HepG2 (cell line): ENCODE measurements around the gene OPRM1. TPM values are rescaled to one million over a fixed set of nuclear protein-coding genes. Genes with fewer than 3 reads are reported as not detected.

Experiments
- ATAC-seq: fragments of 200-7000 bp; cut with Tn5 transposase; 3 replicates; pipeline ENCODE4 v1.9.1; 2020; ENCODE audit warnings: mild to moderate bottlenecking, moderate library complexity
- BruUV-seq: library from RNA; stranded (reverse); fragments of 400-500 nt; replicated peaks from 2 replicates; lab custom pipeline; 2021; lab: Mats Ljungman, UMichigan
- CTCF ChIA-PET: fragments of 300-600 bp; formaldehyde crosslinking; extraction: SDS; loops from one replicate; lab custom pipeline; 2021; ENCODE audit warnings: low total read pairs, inconsistent platforms, low intra/inter-chr PET ratio; lab: Yijun Ruan, JAX
- POLR2A ChIA-PET: fragments of 350-600 bp; sonication (Branson Sonifier 250); formaldehyde crosslinking; loops from one replicate; lab custom pipeline; 2020; ENCODE audit warnings: antibody characterized with exemption, inconsistent platforms; lab: Yijun Ruan, JAX
- DNase-seq: peaks from one replicate; pipeline ENCODE4 v3.0.0-alpha.2; 2015; ENCODE audit warnings: low spot score
- FAIRE-seq: peaks from 3 replicates; lab custom pipeline; 2011; peaks lifted over from hg19 to GRCh38; lab: Jason Lieb, UNC
- H2AFZ ChIP-seq: one replicate; pipeline ENCODE4 v1.6.1; 2011; ENCODE audit warnings: low read length, inconsistent platforms
- H3K27ac ChIP-seq: fragments of 300-600 bp; 3 replicates; pipeline ENCODE4 v1.8.0; 2011; ENCODE audit warnings: mixed run types, mild to moderate bottlenecking, mixed read lengths, low read length, inconsistent platforms; ENCODE audit not compliant: insufficient read depth; ENCODE audit errors: extremely low read length
- H3K27me3 ChIP-seq, 2 experiments: fragments of 200-600 bp in 1 of 2; 2 replicates in 1 of 2; 3 replicates in 1 of 2; pipeline versions ENCODE4 v1.6.0 to v1.8.0; 2011; ENCODE audit warnings: low read length in 2 of 2, mild to moderate bottlenecking in 2 of 2, moderate library complexity in 2 of 2, inconsistent platforms in 1 of 2; ENCODE audit not compliant: insufficient read depth in 2 of 2, control insufficient read depth in 1 of 2
- H3K36me3 ChIP-seq, 2 experiments: fragments of 200-600 bp in 1 of 2; replicated peaks in 1 of 2; 2 replicates in 1 of 2; 3 replicates in 1 of 2; pipeline versions ENCODE4 v1.5.1 to v1.8.0; 2011; ENCODE audit warnings: low read length in 2 of 2, inconsistent platforms in 1 of 2; ENCODE audit not compliant: insufficient read depth in 2 of 2, control insufficient read depth in 1 of 2
- H3K4me1 ChIP-seq: 2 replicates; pipeline ENCODE4 v1.5.1; 2012; ENCODE audit warnings: low read length, inconsistent platforms; ENCODE audit not compliant: insufficient read depth
- H3K4me2 ChIP-seq: 2 replicates; pipeline ENCODE4 v1.6.0; 2011; ENCODE audit warnings: low read depth, low read length, inconsistent platforms
- H3K4me3 ChIP-seq, 3 experiments: fragments of 200-600 bp in 1 of 3; sonication (generic), shearing (Covaris generic) in 1 of 3; replicated peaks in 1 of 3; 2 replicates each; pipeline ENCODE4 v1.5.1; 2011 to 2016; ENCODE audit warnings: low read length in 3 of 3, inconsistent platforms in 2 of 3, low read depth in 2 of 3, mild to moderate bottlenecking in 2 of 3, control low read depth in 1 of 3, mixed read lengths in 1 of 3; ENCODE audit not compliant: insufficient read depth in 1 of 3
- H3K79me2 ChIP-seq: one replicate; pipeline ENCODE4 v1.6.1; 2011; ENCODE audit warnings: low read length, inconsistent platforms; ENCODE audit not compliant: insufficient read depth
- H3K9ac ChIP-seq: 2 replicates; pipeline ENCODE4 v1.6.0; 2011; ENCODE audit warnings: mild to moderate bottlenecking, low read depth, low read length, inconsistent platforms; ENCODE audit not compliant: insufficient read depth
- H3K9me3 ChIP-seq: 2 replicates; pipeline ENCODE4 v1.5.1; 2012; ENCODE audit warnings: mild to moderate bottlenecking, low read length
- H4K20me1 ChIP-seq: 2 replicates; pipeline ENCODE4 v1.6.0; 2011; ENCODE audit warnings: inconsistent platforms, mild to moderate bottlenecking, low read length, moderate library complexity; ENCODE audit not compliant: insufficient read depth
- GLI4 ChIP-seq: sonication (generic); formaldehyde crosslinking; IDR thresholded peaks from 2 replicates; pipeline ENCODE4 v1.5.1; 2020; ENCODE audit warnings: missing genetic modification reagents, mild to moderate bottlenecking, moderate library complexity, borderline replicate concordance
- HIVEP1 ChIP-seq: sonication (generic); formaldehyde crosslinking; IDR thresholded peaks from 2 replicates; pipeline ENCODE4 v1.4.0; 2020; ENCODE audit warnings: mild to moderate bottlenecking, missing genetic modification reagents
- MTF1 ChIP-seq: sonication (generic); formaldehyde crosslinking; IDR thresholded peaks from 2 replicates; pipeline ENCODE4 v1.5.0; 2020; ENCODE audit warnings: missing genetic modification reagents
- RFXAP ChIP-seq: sonication (generic); formaldehyde crosslinking; IDR thresholded peaks from 2 replicates; pipeline ENCODE4 v1.4.0; 2020; ENCODE audit warnings: missing genetic modification reagents, borderline replicate concordance
- SMC3 ChIP-seq: IDR thresholded peaks from 2 replicates; pipeline ENCODE4 v1.6.1; 2011; ENCODE audit warnings: low read length, improper control_type of control experiment
- STAG1 ChIP-seq: sonication (generic); formaldehyde crosslinking; IDR thresholded peaks from 2 replicates; pipeline ENCODE4 v1.4.0; 2020; ENCODE audit warnings: missing genetic modification reagents
- ZMYM4 ChIP-seq: sonication (generic); formaldehyde crosslinking; IDR thresholded peaks from 2 replicates; pipeline ENCODE4 v1.8.1; 2023; ENCODE audit warnings: mild to moderate bottlenecking, missing genetic modification reagents
- ZNF256 ChIP-seq: sonication (generic); formaldehyde crosslinking; conservative IDR thresholded peaks from 2 replicates; pipeline ENCODE4 v1.4.0; 2020; ENCODE audit warnings: missing genetic modification reagents
- ZSCAN9 ChIP-seq: IDR thresholded peaks from 2 replicates; pipeline ENCODE4 v1.6.1; 2016; ENCODE audit warnings: borderline replicate concordance
- WGBS: methylation state at CpG from one replicate; pipeline ENCODE4 v1.1.6; 2017; ENCODE audit warnings: low lambda C conversion rate; 5-methylcytosine and 5-hydroxymethylcytosine counted together
- in situ Hi-C: cut with HindIII; loops from 2 replicates; pipeline ENCODE4 v1.10.0; 2017; ENCODE audit warnings: low pct_unique_long_range_greater_than_20kb; ENCODE audit not compliant: extremely low pct_ligation_motif_present
- intact Hi-C: fragments of 100-400 bp; cut with micrococcal nuclease; formaldehyde crosslinking; loops from one replicate; pipeline ENCODE4 v1.10.0; 2022; ENCODE audit not compliant: unreplicated experiment
- polyA plus RNA-seq, 8 experiments: library from polyadenylated mRNA; depleted of rRNA in 3 of 8; stranded (reverse) in 7 of 8; unstranded in 1 of 8; fragments of >200 nt; fragmentation: Illumina TruSeq in 4 of 8; extraction: Trizol in 4 of 8; gene quantifications; 2 replicates each; pipeline versions ENCODE4 v1.2.1 to v1.2.3, GENCODE V29; 2011 to 2016; ENCODE audit warnings: low read depth in 4 of 8, missing spikeins in 1 of 8, mixed read lengths in 1 of 8; ENCODE audit not compliant: insufficient read depth in 1 of 8
- total RNA-seq, 5 experiments: library from RNA; depleted of rRNA; stranded (reverse); fragments of >200 nt; fragmentation: Illumina TruSeq; extraction: Trizol; gene quantifications; 2 replicates each; pipeline ENCODE4 v1.2.3, GENCODE V29; 2016; ENCODE audit warnings: low read depth in 1 of 5
- TF ChIP-seq, protein P1 (sequence below): sonication (generic); formaldehyde crosslinking; IDR thresholded peaks from 2 replicates; pipeline ENCODE4 v1.5.0; 2020; ENCODE audit warnings: mild to moderate bottlenecking, missing genetic modification reagents, moderate library complexity
- TF ChIP-seq, protein P2 (sequence below): sonication (generic); formaldehyde crosslinking; IDR thresholded peaks from 2 replicates; pipeline ENCODE4 v1.4.0; 2020; ENCODE audit warnings: missing genetic modification reagents
- TF ChIP-seq, protein P3 (sequence below): sonication (generic); formaldehyde crosslinking; IDR thresholded peaks from 2 replicates; pipeline ENCODE4 v1.5.0; 2020; ENCODE audit warnings: missing genetic modification reagents, mild to moderate bottlenecking, borderline replicate concordance

Gene OPRM1
- total and polyA plus RNA-seq, 2 of the 13 experiments (the other 11 are each of a cell fraction or from before 2014, with no cell fraction given): not detected

DNA sequence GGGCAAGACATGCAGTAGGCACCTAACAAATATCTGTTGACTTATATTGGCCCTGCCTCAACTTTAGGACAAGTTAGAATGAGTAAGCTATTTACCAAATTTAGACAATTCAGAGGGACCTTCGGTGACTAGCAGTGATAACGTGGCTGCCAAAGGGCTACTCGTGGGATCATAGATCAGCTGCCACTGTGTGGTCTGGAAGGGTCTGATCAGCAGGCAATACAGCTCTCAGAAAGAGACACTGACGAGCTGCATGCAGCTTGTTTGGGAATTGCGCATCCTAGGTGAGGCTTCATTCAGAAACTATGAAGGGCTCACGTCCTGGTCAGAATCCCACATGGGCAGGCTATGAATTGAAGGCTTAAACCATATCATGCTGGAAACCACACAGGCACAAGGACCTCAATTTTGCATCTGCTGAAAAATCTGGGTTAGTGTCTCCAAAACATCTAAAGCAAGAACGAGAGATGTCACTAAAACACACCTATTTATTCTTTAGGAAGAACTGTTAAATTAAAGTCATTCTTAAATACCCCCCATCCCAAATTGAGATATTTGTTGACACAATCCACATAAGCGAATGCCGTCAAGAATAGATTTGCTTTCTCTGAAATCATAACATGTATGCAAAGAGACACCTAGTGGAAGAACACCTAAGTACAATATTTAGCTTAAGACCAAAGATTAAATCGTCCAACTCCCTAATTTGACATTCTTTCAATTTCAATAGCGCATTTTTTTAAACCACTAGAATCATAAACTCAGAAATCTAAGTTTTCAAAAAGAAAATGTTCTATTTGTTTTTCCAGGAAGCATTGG is 238.0 kb downstream of the OPRM1 start:
- DNase-seq (peak; percentile 42), ATAC-seq (peak; percentile 75), FAIRE-seq (peak; percentile 87)
- H3K79me2 ChIP-seq: no peaks in the 10 kb centered on the region
- ChIA-PET POLR2A (no interaction called here), CTCF (interaction anchor here (2.3 kb wide), 1 partner anchor 122 kb away, joined by 25 read pairs; no protein-coding TSS in a partner anchor)
- H3K4me3 ChIP-seq: no peak overlapping the region
- no peak overlapping the region for H2AFZ ChIP-seq
- TF ChIP-seq STAG1 (CRISPR knock-in tag): peak; percentile 69
- TF ChIP-seq, protein P1, sequence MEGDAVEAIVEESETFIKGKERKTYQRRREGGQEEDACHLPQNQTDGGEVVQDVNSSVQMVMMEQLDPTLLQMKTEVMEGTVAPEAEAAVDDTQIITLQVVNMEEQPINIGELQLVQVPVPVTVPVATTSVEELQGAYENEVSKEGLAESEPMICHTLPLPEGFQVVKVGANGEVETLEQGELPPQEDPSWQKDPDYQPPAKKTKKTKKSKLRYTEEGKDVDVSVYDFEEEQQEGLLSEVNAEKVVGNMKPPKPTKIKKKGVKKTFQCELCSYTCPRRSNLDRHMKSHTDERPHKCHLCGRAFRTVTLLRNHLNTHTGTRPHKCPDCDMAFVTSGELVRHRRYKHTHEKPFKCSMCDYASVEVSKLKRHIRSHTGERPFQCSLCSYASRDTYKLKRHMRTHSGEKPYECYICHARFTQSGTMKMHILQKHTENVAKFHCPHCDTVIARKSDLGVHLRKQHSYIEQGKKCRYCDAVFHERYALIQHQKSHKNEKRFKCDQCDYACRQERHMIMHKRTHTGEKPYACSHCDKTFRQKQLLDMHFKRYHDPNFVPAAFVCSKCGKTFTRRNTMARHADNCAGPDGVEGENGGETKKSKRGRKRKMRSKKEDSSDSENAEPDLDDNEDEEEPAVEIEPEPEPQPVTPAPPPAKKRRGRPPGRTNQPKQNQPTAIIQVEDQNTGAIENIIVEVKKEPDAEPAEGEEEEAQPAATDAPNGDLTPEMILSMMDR (CRISPR knock-in tag): peak; percentile 67
- 0 out of 2 replicates have a peak, but pooled peaks have one; percentile 45 for TF ChIP-seq SMC3
- no peak for TF ChIP-seq ZNF256 (CRISPR knock-in tag)
- no peak overlapping the region for H3K27ac ChIP-seq
- intact Hi-C loops (loop anchor here (1.0 kb wide), 1 partner anchor 123 kb away; no protein-coding TSS in a partner anchor), in situ Hi-C loops (loop anchor here (5.0 kb wide), 1 partner anchor 125 kb away; no protein-coding TSS in a partner anchor)
- H3K27me3 ChIP-seq: peaks cover 0 to 4% of the 10 kb centered on the region in 2 experiments; a peak in 1 of 5 replicates
- no peaks in the 10 kb centered on the region for H3K4me1 ChIP-seq
- H4K20me1 ChIP-seq: no peaks in the 10 kb centered on the region
- BruUV-seq: no TSS peak
- 18% methylated on average over 11 of the region's 11 CpGs for WGBS
- H3K9me3 ChIP-seq: no peaks in the 10 kb centered on the region
- no peak overlapping the region for H3K9ac ChIP-seq
- H3K36me3 ChIP-seq: no peaks in the 10 kb centered on the region
- no peak overlapping the region for H3K4me2 ChIP-seq

DNA sequence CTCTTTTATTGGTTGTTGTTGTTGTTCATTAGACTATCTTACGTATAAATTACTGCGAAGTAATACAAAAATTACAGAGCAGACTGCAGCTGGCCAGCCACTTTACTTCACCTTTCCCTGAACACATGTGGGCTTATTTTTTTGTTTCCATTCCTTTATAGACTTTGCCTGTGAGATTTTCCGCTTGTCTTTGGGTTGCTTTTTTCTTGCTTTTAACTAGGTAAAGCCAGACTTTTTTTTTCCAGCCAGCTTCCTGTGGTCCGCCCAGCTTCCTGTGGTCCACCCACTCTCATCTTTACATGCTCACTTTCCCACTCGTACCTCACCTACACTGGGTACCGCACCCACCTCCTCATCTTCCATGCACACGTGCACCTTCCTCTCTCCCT is 238.6 kb downstream of the OPRM1 start:
- H3K4me1 ChIP-seq: no peaks in the 10 kb centered on the region
- 33% methylated on average over 7 of the region's 7 CpGs for WGBS
- no peak for ATAC-seq
- no peak overlapping the region for H3K9ac ChIP-seq
- BruUV-seq: no TSS peak
- no peak for DNase-seq
- H3K9me3 ChIP-seq: no peaks in the 10 kb centered on the region
- H3K4me2 ChIP-seq: no peak overlapping the region
- in situ Hi-C loops: loop anchor here (5.0 kb wide), 1 partner anchor 125 kb away; no protein-coding TSS in a partner anchor
- no peak overlapping the region for H2AFZ ChIP-seq
- H4K20me1 ChIP-seq: no peaks in the 10 kb centered on the region
- intact Hi-C loops: loop anchor here (1.0 kb wide), 1 partner anchor 123 kb away; no protein-coding TSS in a partner anchor
- H3K27me3 ChIP-seq: peaks cover 0 to 4% of the 10 kb centered on the region in 2 experiments; a peak in 1 of 5 replicates
- H3K36me3 ChIP-seq: no peaks in the 10 kb centered on the region
- FAIRE-seq: no peak
- POLR2A ChIA-PET: no interaction called here
- no peak overlapping the region for H3K4me3 ChIP-seq
- CTCF ChIA-PET: interaction anchor here (2.3 kb wide), 1 partner anchor 123 kb away, joined by 25 read pairs; no protein-coding TSS in a partner anchor
- no peaks in the 10 kb centered on the region for H3K79me2 ChIP-seq
- no peak overlapping the region for H3K27ac ChIP-seq
- TF ChIP-seq GLI4 (CRISPR knock-in tag): no peak
- TF ChIP-seq, protein P2, sequence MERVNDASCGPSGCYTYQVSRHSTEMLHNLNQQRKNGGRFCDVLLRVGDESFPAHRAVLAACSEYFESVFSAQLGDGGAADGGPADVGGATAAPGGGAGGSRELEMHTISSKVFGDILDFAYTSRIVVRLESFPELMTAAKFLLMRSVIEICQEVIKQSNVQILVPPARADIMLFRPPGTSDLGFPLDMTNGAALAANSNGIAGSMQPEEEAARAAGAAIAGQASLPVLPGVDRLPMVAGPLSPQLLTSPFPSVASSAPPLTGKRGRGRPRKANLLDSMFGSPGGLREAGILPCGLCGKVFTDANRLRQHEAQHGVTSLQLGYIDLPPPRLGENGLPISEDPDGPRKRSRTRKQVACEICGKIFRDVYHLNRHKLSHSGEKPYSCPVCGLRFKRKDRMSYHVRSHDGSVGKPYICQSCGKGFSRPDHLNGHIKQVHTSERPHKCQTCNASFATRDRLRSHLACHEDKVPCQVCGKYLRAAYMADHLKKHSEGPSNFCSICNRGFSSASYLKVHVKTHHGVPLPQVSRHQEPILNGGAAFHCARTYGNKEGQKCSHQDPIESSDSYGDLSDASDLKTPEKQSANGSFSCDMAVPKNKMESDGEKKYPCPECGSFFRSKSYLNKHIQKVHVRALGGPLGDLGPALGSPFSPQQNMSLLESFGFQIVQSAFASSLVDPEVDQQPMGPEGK (CRISPR knock-in tag): no peak
- TF ChIP-seq HIVEP1: no peak
- no peak for TF ChIP-seq MTF1 (CRISPR knock-in tag)
- TF ChIP-seq RFXAP (CRISPR knock-in tag): no peak
- no peak for TF ChIP-seq ZMYM4 (CRISPR knock-in tag)
- TF ChIP-seq, protein P3, sequence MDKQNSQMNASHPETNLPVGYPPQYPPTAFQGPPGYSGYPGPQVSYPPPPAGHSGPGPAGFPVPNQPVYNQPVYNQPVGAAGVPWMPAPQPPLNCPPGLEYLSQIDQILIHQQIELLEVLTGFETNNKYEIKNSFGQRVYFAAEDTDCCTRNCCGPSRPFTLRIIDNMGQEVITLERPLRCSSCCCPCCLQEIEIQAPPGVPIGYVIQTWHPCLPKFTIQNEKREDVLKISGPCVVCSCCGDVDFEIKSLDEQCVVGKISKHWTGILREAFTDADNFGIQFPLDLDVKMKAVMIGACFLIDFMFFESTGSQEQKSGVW (CRISPR knock-in tag): no peak
- TF ChIP-seq ZSCAN9 (CRISPR knock-in tag): no peak
